ENCODE data around the gene EVC2. TPM values are rescaled to one million over a fixed set of nuclear protein-coding genes. Genes with fewer than 3 reads are reported as not detected.

EVC2 gene
- total RNA-seq, 3 donors from 2014 or later (not counting 1 experiment from before 2014, with no cell fraction given) = 0.20 to 2.6 (median 1.5) TPM

DNA sequence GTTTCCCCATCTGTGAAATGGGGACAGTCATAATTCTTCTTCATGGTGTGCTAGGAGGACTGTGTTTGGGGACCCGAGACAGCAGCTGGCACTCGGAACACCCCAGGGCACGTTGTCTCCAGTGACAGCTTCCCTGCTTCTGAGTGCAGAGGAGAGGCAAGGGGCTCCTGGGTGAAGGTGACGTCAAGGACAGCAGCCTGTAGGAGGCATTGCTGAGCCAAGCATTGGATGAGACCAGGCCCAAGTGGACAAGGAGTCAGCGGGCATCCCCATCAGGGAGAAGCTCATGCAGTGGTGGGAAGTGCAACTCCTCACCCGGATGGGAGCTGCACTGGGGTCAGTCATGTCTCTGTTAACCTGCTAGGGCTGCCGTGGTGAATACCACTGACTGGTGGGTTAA, 48.7 kb upstream of the EVC2 start:
- H3K4me3 ChIP-seq (ENCODE audit: low read length) = no peak overlapping the region
- no peak for DNase-seq
- 92% methylated on average over 7 of the region's 7 CpGs for WGBS (ENCODE audit: insufficient coverage)
- no peak for TF ChIP-seq CTCF (IDR thresholded peaks at IDR 0.05)
- H3K36me3 ChIP-seq (ENCODE audit: control insufficient read depth, insufficient read depth, low read length) = no peaks in the 10 kb centered on the region
- no peak overlapping the region for H3K27ac ChIP-seq (ENCODE audit: low read length)
- no peaks in the 10 kb centered on the region for H3K4me1 ChIP-seq (ENCODE audit: control insufficient read depth, insufficient read depth, low read length)
- intact Hi-C loops (cut with micrococcal nuclease) = no loop called here
- Mint-ChIP-seq H3K4me3 (no peak overlapping the region), H3K9me3 (no peaks in the 10 kb centered on the region), H3K27me3 (ENCODE audit: low read depth in 2 of 2) (no peaks in the 10 kb centered on the region), H3K27ac (no peak overlapping the region), H3K4me1 (no peaks in the 10 kb centered on the region), H3K36me3 (no peaks in the 10 kb centered on the region)
- no peak for ATAC-seq
- no peaks in the 10 kb centered on the region for H3K27me3 ChIP-seq (ENCODE audit: control insufficient read depth, insufficient read depth, low read length)
- H3K9me3 ChIP-seq (ENCODE audit: control insufficient read depth, insufficient read depth, low read length) = no peaks in the 10 kb centered on the region

- H3K36me3 Mint-ChIP-seq = no peaks in the 10 kb centered on the region
- Histone ChIP-seq H3K9me3 (ENCODE audit: control insufficient read depth, insufficient read depth, low read length) (no peaks in the 10 kb centered on the region), H3K36me3 (ENCODE audit: control insufficient read depth, insufficient read depth, low read length) (no peaks in the 10 kb centered on the region), H3K27ac (ENCODE audit: low read length) (no peak overlapping the region), H3K4me3 (ENCODE audit: low read length) (no peak overlapping the region), H3K27me3 (ENCODE audit: control insufficient read depth, insufficient read depth, low read length) (no peaks in the 10 kb centered on the region), H3K4me1 (ENCODE audit: control insufficient read depth, insufficient read depth, low read length) (no peaks in the 10 kb centered on the region)
- no peak for ATAC-seq
- 88% methylated on average over 8 of the region's 9 CpGs for WGBS (ENCODE audit: insufficient coverage)
- TF ChIP-seq CTCF (IDR thresholded peaks at IDR 0.05) = no peak
- intact Hi-C loops (cut with micrococcal nuclease) = no loop called here
- H3K4me3 Mint-ChIP-seq = no peak overlapping the region
- H3K9me3 Mint-ChIP-seq = no peaks in the 10 kb centered on the region
- no peak overlapping the region for H3K27ac Mint-ChIP-seq
- no peaks in the 10 kb centered on the region for H3K27me3 Mint-ChIP-seq (ENCODE audit: low read depth in 2 of 2)
- no peak for DNase-seq
- H3K4me1 Mint-ChIP-seq = no peaks in the 10 kb centered on the region
Observed at GRCh38 chr4:5756271-5756670, 47.9 kb upstream of the EVC2 start.

GRCh38 chr4:5755679-5756078, 47.3 kb upstream of the EVC2 start:
- Mint-ChIP-seq H3K4me1 (no peaks in the 10 kb centered on the region), H3K27ac (no peak overlapping the region), H3K4me3 (no peak overlapping the region), H3K9me3 (no peaks in the 10 kb centered on the region), H3K36me3 (no peaks in the 10 kb centered on the region), H3K27me3 (ENCODE audit: low read depth in 2 of 2) (no peaks in the 10 kb centered on the region)
- no peaks in the 10 kb centered on the region for H3K9me3 ChIP-seq (ENCODE audit: control insufficient read depth, insufficient read depth, low read length)
- no peaks in the 10 kb centered on the region for H3K27me3 ChIP-seq (ENCODE audit: control insufficient read depth, insufficient read depth, low read length)
- no peak for TF ChIP-seq CTCF (IDR thresholded peaks at IDR 0.05)
- H3K4me1 ChIP-seq (ENCODE audit: control insufficient read depth, insufficient read depth, low read length) = no peaks in the 10 kb centered on the region
- no peaks in the 10 kb centered on the region for H3K36me3 ChIP-seq (ENCODE audit: control insufficient read depth, insufficient read depth, low read length)
- DNase-seq (no peak), ATAC-seq (no peak)
- WGBS (ENCODE audit: insufficient coverage) = 77% methylated on average over 7 of the region's 7 CpGs
- H3K27ac ChIP-seq (ENCODE audit: low read length) = no peak overlapping the region
- intact Hi-C loops (cut with micrococcal nuclease) = no loop called here
- H3K4me3 ChIP-seq (ENCODE audit: low read length) = no peak overlapping the region

DNA sequence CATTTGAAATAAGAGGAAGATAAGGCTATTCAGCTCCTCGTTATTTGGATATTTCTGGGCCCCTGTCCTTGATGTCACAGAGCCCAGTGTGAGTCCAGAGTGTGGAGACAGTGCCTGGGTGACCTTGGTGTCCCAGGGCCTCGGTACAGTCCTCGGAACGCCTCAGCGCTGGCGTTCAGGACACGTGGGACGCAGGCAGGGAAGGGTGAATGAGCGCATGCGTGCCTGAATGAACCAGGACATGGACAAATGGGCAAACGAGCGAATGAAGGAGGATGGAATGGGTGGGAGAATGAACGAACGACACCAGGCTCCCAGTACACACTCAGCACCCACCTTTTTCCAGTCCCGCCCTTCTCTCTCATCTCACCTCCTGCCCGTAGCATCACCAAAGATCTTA, 46.8 kb upstream of the EVC2 start:
- 84% methylated on average over 13 of the region's 16 CpGs for WGBS (ENCODE audit: insufficient coverage)
- Mint-ChIP-seq H3K9me3 (no peaks in the 10 kb centered on the region), H3K27ac (no peak overlapping the region), H3K36me3 (no peaks in the 10 kb centered on the region), H3K4me3 (no peak overlapping the region), H3K27me3 (ENCODE audit: low read depth in 2 of 2) (no peaks in the 10 kb centered on the region), H3K4me1 (no peaks in the 10 kb centered on the region)
- no peaks in the 10 kb centered on the region for H3K4me1 ChIP-seq (ENCODE audit: control insufficient read depth, insufficient read depth, low read length)
- intact Hi-C loops (cut with micrococcal nuclease) = no loop called here
- ATAC-seq (no peak), DNase-seq (no peak)
- no peak for TF ChIP-seq CTCF (IDR thresholded peaks at IDR 0.05)
- H3K9me3 ChIP-seq (ENCODE audit: control insufficient read depth, insufficient read depth, low read length) = no peaks in the 10 kb centered on the region
- H3K36me3 ChIP-seq (ENCODE audit: control insufficient read depth, insufficient read depth, low read length) = no peaks in the 10 kb centered on the region
- no peak overlapping the region for H3K4me3 ChIP-seq (ENCODE audit: low read length)
- H3K27me3 ChIP-seq (ENCODE audit: control insufficient read depth, insufficient read depth, low read length) = no peaks in the 10 kb centered on the region
- H3K27ac ChIP-seq (ENCODE audit: low read length) = no peak overlapping the region
